ENCODE data around the gene FBXL15. TPM values are rescaled to one million over a fixed set of nuclear protein-coding genes. Genes with fewer than 3 reads are reported as not detected.
A peak's percentile ranks its signal among the peaks of the same experiment; 100 is the strongest.
"Not testable (repeated sequence)": the region's sequence is repeated elsewhere in the genome, so short reads cannot be mapped to it uniquely, and the experiment has no call there.

The FBXL15 gene
- total RNA-seq, 2 donors from 2014 or later = 9.9 to 14.2 TPM

- H3K4me1 Mint-ChIP-seq = peaks cover 20% of the 10 kb centered on the region
- DNase-seq = no peak
- H3K27ac Mint-ChIP-seq = peak overlapping the region; percentile 82
- no peak overlapping the region for H3K4me3 Mint-ChIP-seq
- no peaks in the 10 kb centered on the region for H3K27me3 Mint-ChIP-seq
- ATAC-seq = no peak
- no peaks in the 10 kb centered on the region for H3K9me3 ChIP-seq (ENCODE audit: control insufficient read depth, low read length, poor library complexity, severe bottlenecking)
- peaks cover 2% of the 10 kb centered on the region for H3K36me3 Mint-ChIP-seq (ENCODE audit: low read depth)
Measured at GRCh38 chr10:102452672-102453340, 32.2 kb downstream of the FBXL15 start.

DNA sequence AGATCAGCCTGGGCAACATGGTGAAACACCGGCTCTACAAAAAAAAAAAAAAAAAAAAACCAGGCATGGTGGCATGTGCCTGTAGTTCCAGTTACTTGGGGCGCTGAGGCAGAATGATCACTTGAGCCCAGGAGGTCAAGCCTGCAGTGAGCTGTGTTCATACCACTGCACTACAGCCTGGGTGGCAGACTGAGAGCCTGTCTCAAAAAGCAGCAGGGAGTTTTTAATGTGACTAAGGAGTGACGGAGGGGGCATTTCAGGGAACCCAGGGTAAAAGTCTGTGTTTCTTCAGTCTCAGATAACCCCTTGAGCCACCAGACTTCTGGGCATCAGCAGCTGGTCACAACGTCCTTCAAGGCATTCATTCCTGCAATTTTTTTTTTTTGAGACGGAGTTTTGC, 32.9 kb downstream of the FBXL15 start:
- peak overlapping the region; percentile 82 for H3K27ac Mint-ChIP-seq
- no peak for DNase-seq
- peaks cover 20% of the 10 kb centered on the region for H3K4me1 Mint-ChIP-seq
- no peak for ATAC-seq
- no peaks in the 10 kb centered on the region for H3K9me3 ChIP-seq (ENCODE audit: control insufficient read depth, low read length, poor library complexity, severe bottlenecking)
- peaks cover 2% of the 10 kb centered on the region for H3K36me3 Mint-ChIP-seq (ENCODE audit: low read depth)
- no peaks in the 10 kb centered on the region for H3K27me3 Mint-ChIP-seq
- H3K4me3 Mint-ChIP-seq = no peak overlapping the region

DNA sequence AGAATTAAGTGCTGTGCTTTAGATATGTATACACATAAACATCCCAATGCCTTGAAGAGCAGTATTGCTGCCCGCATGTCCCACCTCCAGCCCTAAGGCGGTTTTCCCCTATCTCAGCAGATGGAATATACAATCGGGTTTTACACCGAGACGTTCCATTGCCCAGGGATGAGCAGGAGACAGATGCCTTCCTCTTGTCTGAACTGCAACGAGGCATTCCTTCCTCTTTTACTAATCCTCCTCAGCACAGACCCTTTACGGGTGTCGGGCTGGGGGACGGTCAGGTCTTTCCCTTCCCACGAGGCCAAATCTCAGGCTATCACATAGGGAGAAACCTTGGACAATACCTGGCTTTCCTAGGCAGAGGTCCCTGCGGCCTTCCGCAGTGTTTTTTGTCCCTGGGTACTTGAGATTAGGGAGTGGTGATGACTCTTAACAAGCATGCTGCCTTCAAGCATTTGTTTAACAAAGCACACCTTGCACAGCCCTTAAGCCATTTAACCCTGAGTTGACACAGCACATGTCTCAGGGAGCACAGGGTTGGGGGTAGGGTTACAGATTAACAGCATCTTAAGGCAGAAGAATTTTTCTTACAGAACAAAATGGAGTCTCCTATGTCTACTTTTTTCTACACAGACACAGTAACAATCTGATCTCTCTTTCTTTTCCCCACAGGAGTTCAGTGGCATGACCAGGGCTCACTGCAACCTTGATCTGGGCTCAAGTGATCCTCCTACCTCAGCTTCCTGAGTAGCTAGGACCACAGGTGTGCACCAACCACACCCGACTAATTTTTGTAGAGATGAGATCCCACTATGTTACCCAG, 34.2 kb downstream of the FBXL15 start:
- not testable (repeated sequence) for DNase-seq

DNA sequence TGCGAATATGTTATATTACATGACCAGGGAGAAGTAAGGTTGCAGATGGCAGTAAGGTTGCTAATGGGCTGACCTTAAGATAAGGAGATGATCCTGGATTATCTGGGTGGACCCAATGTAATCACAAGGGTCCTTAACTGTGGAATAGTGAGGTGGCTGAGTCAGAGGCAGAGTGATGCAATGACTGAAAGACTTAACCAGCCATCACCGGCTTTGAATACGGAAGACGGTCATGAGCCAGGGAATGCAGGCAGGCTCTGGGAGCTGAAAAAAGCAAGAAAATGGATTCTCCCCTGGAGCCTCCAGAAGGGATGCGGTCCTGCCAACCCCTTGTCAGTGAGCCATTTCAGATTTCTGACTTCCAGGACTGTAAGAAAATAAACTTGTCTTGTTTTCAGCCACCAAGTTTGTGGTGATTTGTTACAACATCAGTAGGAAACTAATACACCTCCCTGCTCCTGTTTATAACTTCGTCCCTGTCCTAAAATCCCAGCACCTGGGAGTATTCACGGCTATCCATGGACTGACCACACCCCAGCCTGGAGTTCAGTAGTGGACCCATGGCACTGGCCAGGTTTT, 35.3 kb downstream of the FBXL15 start:
- Mint-ChIP-seq H3K36me3 (ENCODE audit: low read depth) (peaks cover 2% of the 10 kb centered on the region), H3K27ac (no peak overlapping the region), H3K27me3 (no peaks in the 10 kb centered on the region), H3K4me1 (peaks cover 22% of the 10 kb centered on the region), H3K4me3 (no peak overlapping the region)
- ATAC-seq (no peak), DNase-seq (no peak)
- no peaks in the 10 kb centered on the region for H3K9me3 ChIP-seq (ENCODE audit: control insufficient read depth, low read length, poor library complexity, severe bottlenecking)

More for the DNA sequence above, 34.2 kb downstream of the FBXL15 start:
- H3K4me3 Mint-ChIP-seq; ATAC-seq; H3K9me3 ChIP-seq (ENCODE audit: control insufficient read depth, low read length, poor library complexity, severe bottlenecking); H3K36me3 Mint-ChIP-seq (ENCODE audit: low read depth); H3K27me3 Mint-ChIP-seq; H3K27ac Mint-ChIP-seq: not testable (repeated sequence)
- H3K4me1 Mint-ChIP-seq = peaks cover 19% of the 10 kb centered on the region

DNA sequence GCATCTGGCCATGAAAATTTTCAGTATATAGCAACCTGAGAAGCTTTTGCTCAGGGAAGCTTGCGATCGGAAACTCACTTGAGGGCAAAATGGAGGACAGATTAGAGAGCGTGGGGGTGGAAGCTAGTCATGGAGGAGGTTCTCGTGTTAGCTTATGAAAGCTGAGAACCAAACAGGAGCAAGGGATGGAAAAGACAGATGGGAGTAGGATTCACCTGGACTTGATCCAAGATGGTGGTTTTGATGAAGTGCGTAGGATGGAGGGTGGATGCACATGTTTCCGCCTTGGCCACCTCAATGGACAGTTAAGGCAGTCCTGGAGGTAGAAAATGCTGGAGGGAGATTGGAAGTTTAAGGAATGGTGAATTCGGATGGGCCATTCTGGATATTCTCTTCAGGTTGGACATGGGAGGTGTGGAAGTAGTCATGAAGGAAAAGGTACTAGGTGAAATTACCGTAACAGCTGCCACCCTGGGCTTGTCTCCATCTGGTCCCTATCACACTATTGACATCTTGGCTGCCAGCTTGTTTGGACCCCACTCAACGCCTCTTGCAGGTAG, 37.0 kb downstream of the FBXL15 start:
- DNase-seq (no peak), ATAC-seq (no peak)
- no peaks in the 10 kb centered on the region for H3K27me3 Mint-ChIP-seq
- peaks cover 2% of the 10 kb centered on the region for H3K36me3 Mint-ChIP-seq (ENCODE audit: low read depth)
- H3K4me1 Mint-ChIP-seq = peaks cover 27% of the 10 kb centered on the region
- no peak overlapping the region for H3K4me3 Mint-ChIP-seq
- H3K9me3 ChIP-seq (ENCODE audit: control insufficient read depth, low read length, poor library complexity, severe bottlenecking) = no peaks in the 10 kb centered on the region
- peak overlapping the region; percentile 8 for H3K27ac Mint-ChIP-seq

DNA sequence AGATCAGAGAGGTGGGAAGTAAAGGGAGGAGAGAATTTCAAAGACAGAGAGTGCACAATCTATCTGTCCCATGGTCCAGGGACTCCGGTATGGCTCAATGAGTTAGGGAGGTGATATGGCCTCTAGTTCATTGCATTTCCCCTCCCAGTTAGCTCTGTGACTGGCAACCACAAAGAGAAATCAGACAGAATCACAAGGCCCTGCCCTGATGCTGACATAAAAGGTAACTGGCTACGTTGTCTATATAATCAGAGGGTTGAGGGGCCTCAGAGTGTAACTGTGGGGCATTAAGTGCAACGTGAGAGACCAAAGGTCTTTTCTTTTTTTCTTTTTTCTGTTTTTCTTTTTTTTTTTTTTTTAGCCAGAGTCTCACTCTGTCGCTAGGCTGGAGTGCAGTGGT, 38.0 kb downstream of the FBXL15 start:
- H3K36me3 Mint-ChIP-seq (ENCODE audit: low read depth) = no peaks in the 10 kb centered on the region
- no peak for DNase-seq
- H3K9me3 ChIP-seq (ENCODE audit: control insufficient read depth, low read length, poor library complexity, severe bottlenecking) = no peaks in the 10 kb centered on the region
- ATAC-seq = no peak
- no peak overlapping the region for H3K4me3 Mint-ChIP-seq
- H3K4me1 Mint-ChIP-seq = peaks cover 25% of the 10 kb centered on the region
- H3K27ac Mint-ChIP-seq = peak overlapping the region; percentile 8
- H3K27me3 Mint-ChIP-seq = no peaks in the 10 kb centered on the region

DNA sequence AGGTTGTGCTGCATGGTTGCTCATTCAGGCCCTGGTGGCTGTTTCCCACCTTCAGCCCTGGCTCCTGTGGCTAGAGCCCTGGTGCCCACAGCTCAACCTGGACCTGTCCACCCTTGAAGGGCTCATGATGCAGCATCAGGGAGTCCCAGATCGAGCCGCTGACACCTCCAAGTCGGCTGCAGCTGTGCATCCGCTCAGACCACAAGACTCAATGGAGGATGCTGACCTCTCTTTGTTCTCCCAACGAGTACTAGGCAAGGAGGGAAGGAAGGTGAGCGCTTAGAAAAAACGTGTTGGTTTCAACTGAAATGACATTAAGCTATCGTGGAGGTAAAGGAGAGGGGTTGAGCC, 40.2 kb downstream of the FBXL15 start:
- Mint-ChIP-seq H3K27ac (peak overlapping the region; percentile 93), H3K4me3 (peak overlapping the region; percentile 92), H3K27me3 (no peaks in the 10 kb centered on the region), H3K4me1 (peaks cover 25% of the 10 kb centered on the region), H3K36me3 (ENCODE audit: low read depth) (no peaks in the 10 kb centered on the region)
- H3K9me3 ChIP-seq (ENCODE audit: control insufficient read depth, low read length, poor library complexity, severe bottlenecking) = no peaks in the 10 kb centered on the region
- DNase-seq (no peak), ATAC-seq (peak; percentile 25)

- Mint-ChIP-seq H3K4me3 (peak overlapping the region; percentile 92), H3K27me3 (no peaks in the 10 kb centered on the region)
Measured at GRCh38 chr10:102461187-102462054, 40.8 kb downstream of the FBXL15 start.

GRCh38 chr10:102462512-102463054, 41.9 kb downstream of the FBXL15 start:
- Mint-ChIP-seq H3K36me3 (ENCODE audit: low read depth) (no peaks in the 10 kb centered on the region), H3K27ac (no peak overlapping the region), H3K4me1 (peaks cover 25% of the 10 kb centered on the region), H3K4me3 (peak overlapping the region; percentile 92), H3K27me3 (no peaks in the 10 kb centered on the region)
- H3K9me3 ChIP-seq (ENCODE audit: control insufficient read depth, low read length, poor library complexity, severe bottlenecking) = no peaks in the 10 kb centered on the region
- no peak for DNase-seq
- no peak for ATAC-seq

More at GRCh38 chr10:102461187-102462054, 40.8 kb downstream of the FBXL15 start:
- Mint-ChIP-seq H3K27ac (peak overlapping the region; percentile 93), H3K4me1 (peaks cover 25% of the 10 kb centered on the region), H3K36me3 (ENCODE audit: low read depth) (no peaks in the 10 kb centered on the region)
- no peaks in the 10 kb centered on the region for H3K9me3 ChIP-seq (ENCODE audit: control insufficient read depth, low read length, poor library complexity, severe bottlenecking)
- DNase-seq = peak; percentile 89 to 97 (median 91)
- peak; percentile 99 for ATAC-seq

- H3K4me1 Mint-ChIP-seq = peaks cover 25% of the 10 kb centered on the region
- H3K27me3 Mint-ChIP-seq = no peaks in the 10 kb centered on the region
- no peaks in the 10 kb centered on the region for H3K36me3 Mint-ChIP-seq (ENCODE audit: low read depth)
- DNase-seq = no peak
- no peak for ATAC-seq
- no peak overlapping the region for H3K4me3 Mint-ChIP-seq
- H3K27ac Mint-ChIP-seq = no peak overlapping the region
- H3K9me3 ChIP-seq (ENCODE audit: control insufficient read depth, low read length, poor library complexity, severe bottlenecking) = no peaks in the 10 kb centered on the region
Measured at GRCh38 chr10:102463983-102464382, 43.3 kb downstream of the FBXL15 start.

GRCh38 chr10:102465466-102465865, 44.8 kb downstream of the FBXL15 start:
- Mint-ChIP-seq H3K27ac (no peak overlapping the region), H3K27me3 (no peaks in the 10 kb centered on the region), H3K4me1 (peaks cover 24% of the 10 kb centered on the region), H3K4me3 (no peak overlapping the region), H3K36me3 (ENCODE audit: low read depth) (no peaks in the 10 kb centered on the region)
- DNase-seq (no peak), ATAC-seq (no peak)
- no peaks in the 10 kb centered on the region for H3K9me3 ChIP-seq (ENCODE audit: control insufficient read depth, low read length, poor library complexity, severe bottlenecking)

GRCh38 chr10:102467318-102467717, 46.7 kb downstream of the FBXL15 start:
- no peak for ATAC-seq
- no peak overlapping the region for H3K4me3 Mint-ChIP-seq
- no peaks in the 10 kb centered on the region for H3K27me3 Mint-ChIP-seq
- no peaks in the 10 kb centered on the region for H3K9me3 ChIP-seq (ENCODE audit: control insufficient read depth, low read length, poor library complexity, severe bottlenecking)
- H3K27ac Mint-ChIP-seq = no peak overlapping the region
- H3K4me1 Mint-ChIP-seq = peaks cover 11% of the 10 kb centered on the region
- H3K36me3 Mint-ChIP-seq (ENCODE audit: low read depth) = no peaks in the 10 kb centered on the region
- no peak for DNase-seq

Measured in T-helper 17 cell (primary cell).